ENCODE measurements around the gene FRK. TPM values are rescaled to one million over a fixed set of nuclear protein-coding genes. Genes with fewer than 3 reads are reported as not detected.
"Not testable (repeated sequence)": the region's sequence is repeated elsewhere in the genome, so short reads cannot be mapped to it uniquely, and the experiment has no call there.

FRK gene
- polyA plus RNA-seq, 1 donor from 2014 or later, result 0.04 TPM

DNA sequence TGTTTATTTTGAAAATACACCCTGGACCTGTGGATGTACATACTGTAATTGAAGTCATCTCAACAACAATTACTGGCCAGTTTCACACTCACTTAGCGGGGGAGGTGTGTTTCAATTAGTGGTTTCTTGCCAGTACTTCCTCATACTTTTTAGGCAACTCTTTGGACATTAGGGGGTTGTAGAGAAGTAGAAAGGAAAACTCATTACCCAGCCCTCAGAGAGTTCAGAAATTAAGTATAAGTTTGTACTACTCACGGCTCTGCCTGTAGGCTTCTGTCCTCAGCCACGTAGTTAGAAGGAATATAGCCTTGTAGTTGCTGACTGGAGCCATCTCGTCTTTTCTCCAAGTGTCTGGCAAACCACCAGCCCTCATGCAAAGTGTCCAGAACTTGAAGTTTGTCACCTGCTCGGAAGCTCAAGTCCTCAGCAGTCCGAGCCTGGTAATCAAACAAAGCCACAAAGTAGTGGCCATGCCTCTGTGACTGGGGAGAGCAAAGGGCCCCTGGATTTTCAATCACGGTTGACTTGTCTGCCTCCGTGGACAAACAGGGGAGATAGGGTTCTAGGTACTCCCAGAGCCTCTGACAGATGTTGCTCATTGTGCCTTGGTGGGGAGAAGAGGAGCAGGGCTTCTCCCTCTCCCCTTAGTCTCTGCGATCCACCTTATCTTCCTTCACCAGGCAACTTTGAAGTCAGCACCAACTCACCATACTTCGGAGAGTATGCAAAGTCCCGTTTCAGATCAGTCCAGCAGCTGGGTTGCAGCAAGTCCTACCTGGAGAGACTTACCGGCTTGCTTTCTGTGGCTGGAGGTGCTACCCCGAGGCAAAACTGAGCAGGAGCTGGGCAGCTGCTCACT lies 749 bp downstream of the FRK start:
- peak overlapping the region in 1 of 3 donors; percentile 52 for H3K27ac Mint-ChIP-seq
- peak overlapping the region; percentile 15 to 85 (median 78) for H3K4me3 Mint-ChIP-seq
- no peaks in the 10 kb centered on the region for H3K9me3 Mint-ChIP-seq
- peaks cover 4 to 8% (median 6%) of the 10 kb centered on the region in 3 donors for H3K4me1 Mint-ChIP-seq
- H3K27me3 Mint-ChIP-seq, result peaks cover 3% of the 10 kb centered on the region
- H3K36me3 Mint-ChIP-seq, result no peaks in the 10 kb centered on the region

DNA sequence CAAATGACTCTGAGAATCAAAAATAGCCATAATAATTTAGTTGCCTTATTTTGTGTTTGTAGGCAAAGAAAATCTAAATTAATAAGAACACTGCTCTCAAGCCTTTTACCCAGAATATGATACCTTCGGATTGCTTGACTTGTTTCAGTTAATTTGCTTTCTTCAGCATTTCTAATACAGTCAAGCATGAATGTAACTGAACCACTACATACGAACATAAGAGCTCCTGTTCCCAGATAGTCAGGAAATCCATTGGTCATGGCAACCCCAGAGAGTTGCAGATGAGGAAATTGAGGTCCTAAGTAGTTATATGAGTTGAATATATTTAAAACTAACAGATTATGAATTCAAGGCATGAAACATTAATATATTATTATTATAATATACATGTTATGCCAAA lies 2.9 kb downstream of the FRK start:
- no peaks in the 10 kb centered on the region for H3K9me3 Mint-ChIP-seq
- H3K36me3 Mint-ChIP-seq, result no peaks in the 10 kb centered on the region
- H3K27me3 Mint-ChIP-seq, result peaks cover 3% of the 10 kb centered on the region
- H3K4me3 Mint-ChIP-seq, result no peak overlapping the region
- H3K4me1 Mint-ChIP-seq, result peaks cover 4 to 8% (median 6%) of the 10 kb centered on the region in 3 donors
- H3K27ac Mint-ChIP-seq, result no peak overlapping the region

DNA sequence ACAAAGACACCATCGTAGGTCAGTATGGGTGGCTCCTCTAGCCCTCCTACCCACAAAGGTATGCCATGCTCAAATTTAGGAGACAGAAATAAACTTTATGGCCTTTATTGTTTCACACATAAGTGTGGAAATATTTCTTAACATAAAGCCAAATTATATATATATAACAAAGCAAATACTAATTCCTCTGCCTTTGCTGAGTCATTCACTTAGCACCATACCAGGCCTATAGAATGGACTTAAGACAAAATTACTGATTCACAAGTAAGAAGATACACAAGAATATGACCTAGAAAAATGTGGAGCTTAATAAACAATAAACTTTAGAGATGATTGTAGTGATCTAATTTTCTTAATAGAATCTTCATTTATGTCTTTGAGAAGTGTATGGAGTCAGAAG lies 5.2 kb downstream of the FRK start:
- Mint-ChIP-seq H3K27me3 (no peaks in the 10 kb centered on the region), H3K4me1 (peaks cover 0 to 3% (median 2%) of the 10 kb centered on the region in 3 donors), H3K27ac (no peak overlapping the region), H3K36me3 (no peaks in the 10 kb centered on the region), H3K4me3 (no peak overlapping the region), H3K9me3 (no peaks in the 10 kb centered on the region)

DNA sequence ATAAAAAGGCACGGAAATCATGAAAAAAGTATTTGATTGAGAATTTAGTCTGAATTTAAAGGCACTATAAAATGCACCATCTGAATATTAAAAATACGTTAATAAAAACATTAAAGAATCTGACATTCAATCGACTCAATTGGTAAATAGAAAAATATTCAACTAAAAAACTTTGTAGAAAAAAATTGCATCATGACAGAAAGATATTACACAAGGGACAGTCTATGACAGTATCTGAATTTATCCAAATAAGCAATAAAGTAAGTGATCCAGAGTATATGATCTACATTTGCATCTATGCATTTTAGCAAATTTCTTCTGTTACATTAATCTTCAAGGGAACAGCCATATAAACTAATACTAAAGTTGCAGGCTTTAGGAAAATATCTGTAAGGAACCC lies 9.4 kb downstream of the FRK start:
- Mint-ChIP-seq H3K9me3 (no peaks in the 10 kb centered on the region), H3K36me3 (no peaks in the 10 kb centered on the region), H3K27me3 (no peaks in the 10 kb centered on the region), H3K4me3 (no peak overlapping the region), H3K4me1 (peaks cover 0 to 1% (median 0%) of the 10 kb centered on the region in 3 donors), H3K27ac (no peak overlapping the region)

DNA sequence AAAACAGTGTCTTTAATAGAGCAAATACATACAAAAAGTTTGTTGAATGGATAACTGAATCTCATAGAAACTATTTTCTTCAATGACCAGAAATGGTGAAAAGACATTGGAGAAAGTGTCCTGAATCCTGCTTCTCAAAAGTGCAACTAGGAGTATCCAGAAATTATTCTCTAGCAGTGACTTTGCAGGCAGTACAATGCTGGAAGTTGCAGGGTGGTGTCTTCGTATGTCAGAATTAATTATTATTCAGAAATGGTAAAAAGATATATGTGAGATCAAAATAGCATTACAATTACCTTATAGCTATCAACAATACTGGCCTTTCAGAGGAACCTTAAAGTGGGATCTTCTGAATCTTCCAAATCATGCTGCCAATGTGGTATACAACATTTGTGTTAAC lies 10.0 kb downstream of the FRK start:
- peaks cover 0 to 1% (median 0%) of the 10 kb centered on the region in 3 donors for H3K4me1 Mint-ChIP-seq
- no peaks in the 10 kb centered on the region for H3K9me3 Mint-ChIP-seq
- no peaks in the 10 kb centered on the region for H3K36me3 Mint-ChIP-seq
- no peaks in the 10 kb centered on the region for H3K27me3 Mint-ChIP-seq
- H3K4me3 Mint-ChIP-seq, result no peak overlapping the region
- H3K27ac Mint-ChIP-seq, result no peak overlapping the region

DNA sequence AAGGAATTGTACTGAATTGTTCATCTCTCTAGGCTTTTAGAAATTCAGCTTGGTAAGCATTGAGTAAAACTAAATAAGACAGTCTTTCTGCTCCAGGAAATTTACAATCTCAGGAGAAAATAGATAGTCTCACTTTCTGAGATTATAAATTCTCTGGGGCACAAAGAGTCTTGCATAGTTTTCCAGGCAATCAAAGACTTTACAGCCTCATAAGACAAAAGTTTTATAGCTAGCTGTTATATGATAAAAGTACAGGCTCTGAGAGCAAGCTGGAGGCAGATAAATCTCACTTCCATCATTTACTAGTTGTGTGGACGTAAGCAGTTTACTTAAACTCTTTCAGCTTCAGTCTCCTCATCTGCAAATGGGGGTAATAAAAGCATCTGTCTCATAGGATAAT lies 11.4 kb downstream of the FRK start:
- Mint-ChIP-seq H3K27me3 (peaks cover 1% of the 10 kb centered on the region), H3K27ac (no peak overlapping the region), H3K4me1 (peaks cover 0 to 1% (median 0%) of the 10 kb centered on the region in 3 donors), H3K4me3 (no peak overlapping the region), H3K9me3 (no peaks in the 10 kb centered on the region), H3K36me3 (no peaks in the 10 kb centered on the region)

DNA sequence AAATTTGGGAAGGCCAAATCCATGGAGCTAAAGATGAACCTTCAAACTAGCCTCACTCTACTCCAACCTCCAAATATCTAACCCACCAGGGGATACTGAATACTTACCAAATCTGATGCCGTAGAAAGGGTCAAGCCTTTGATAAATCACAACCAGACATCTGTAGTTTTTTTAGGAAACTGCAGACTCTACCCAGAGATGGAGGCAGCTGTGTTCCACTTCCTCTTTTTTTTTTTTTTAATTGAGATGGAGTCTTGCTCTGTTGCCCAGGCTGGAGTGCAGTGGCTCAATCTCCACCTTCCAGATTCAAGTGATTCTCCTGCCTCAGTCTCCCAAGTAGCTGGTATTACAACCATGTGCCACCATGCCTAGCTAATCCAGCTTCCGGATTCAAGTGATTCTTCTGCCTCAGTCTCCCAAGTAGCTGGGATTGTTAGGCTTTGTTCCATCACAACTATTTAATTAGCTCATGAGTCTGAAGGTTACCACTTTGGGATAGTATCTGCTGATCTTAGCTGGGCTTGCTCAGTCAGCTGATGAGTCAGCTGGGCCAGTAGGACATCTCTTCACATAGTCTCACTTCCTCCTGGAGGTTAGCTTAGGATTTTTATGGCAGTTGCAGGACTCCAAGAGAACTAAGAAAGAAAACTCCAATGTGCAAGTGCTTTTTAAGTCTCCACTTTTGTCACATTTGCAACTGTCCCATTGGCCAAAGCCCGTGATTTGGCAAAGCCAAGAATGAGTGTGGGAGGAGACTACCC lies 13.3 kb downstream of the FRK start:
- H3K4me3 Mint-ChIP-seq, result peak overlapping the region in 1 of 4 donors; percentile 13
- H3K27me3 Mint-ChIP-seq, result peaks cover 1% of the 10 kb centered on the region
- peaks cover 2% of the 10 kb centered on the region for H3K36me3 Mint-ChIP-seq
- H3K9me3 Mint-ChIP-seq, result peaks cover 0 to 3% (median 0%) of the 10 kb centered on the region in 3 donors
- H3K27ac Mint-ChIP-seq, result no peak overlapping the region
- H3K4me1 Mint-ChIP-seq, result peaks cover 0 to 1% (median 0%) of the 10 kb centered on the region in 3 donors

DNA sequence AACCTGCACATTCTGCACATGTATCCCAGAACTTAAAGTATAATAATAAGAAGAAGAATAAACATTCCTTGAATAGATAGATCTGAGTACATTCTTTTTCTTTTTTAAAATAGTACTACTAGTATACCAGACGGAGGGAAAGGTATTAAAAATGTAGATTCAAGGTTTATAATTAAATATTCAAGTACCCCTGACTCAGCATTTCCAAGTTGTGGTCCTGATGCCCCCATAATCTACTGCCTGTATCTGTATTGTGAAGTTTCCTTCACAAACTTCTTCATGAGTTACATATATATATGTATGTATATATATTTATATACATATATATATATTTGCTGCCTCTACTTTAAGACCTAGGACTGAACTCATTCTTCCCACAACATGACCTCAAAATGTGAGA lies 14.0 kb downstream of the FRK start:
- Mint-ChIP-seq H3K27me3 (peaks cover 4% of the 10 kb centered on the region), H3K4me3 (peak overlapping the region in 1 of 4 donors; percentile 13), H3K4me1 (peaks cover 0 to 1% (median 0%) of the 10 kb centered on the region in 3 donors), H3K9me3 (peaks cover 0 to 3% (median 0%) of the 10 kb centered on the region in 3 donors), H3K27ac (no peak overlapping the region), H3K36me3 (peaks cover 2% of the 10 kb centered on the region)

DNA sequence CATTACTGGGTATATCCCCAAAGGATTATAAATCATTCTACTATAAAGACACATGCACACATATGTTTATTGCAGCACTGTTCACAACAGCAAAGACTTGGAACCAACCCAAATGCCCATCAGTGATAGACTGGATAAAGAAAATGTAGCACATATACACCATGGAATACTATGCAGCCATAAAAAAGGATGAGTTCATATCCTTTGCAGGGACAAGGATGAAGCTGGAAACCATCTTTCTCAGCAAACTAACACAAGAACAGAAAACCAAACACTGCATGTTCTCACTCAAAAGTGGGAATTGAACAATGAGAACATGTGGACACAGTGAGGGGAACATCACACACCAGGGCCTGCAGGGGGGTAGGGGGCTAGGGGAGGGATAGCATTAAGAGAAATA lies 14.4 kb downstream of the FRK start:
- not testable (repeated sequence) for H3K4me1 Mint-ChIP-seq, H3K27ac Mint-ChIP-seq, H3K27me3 Mint-ChIP-seq, H3K4me3 Mint-ChIP-seq, H3K36me3 Mint-ChIP-seq, H3K9me3 Mint-ChIP-seq

DNA sequence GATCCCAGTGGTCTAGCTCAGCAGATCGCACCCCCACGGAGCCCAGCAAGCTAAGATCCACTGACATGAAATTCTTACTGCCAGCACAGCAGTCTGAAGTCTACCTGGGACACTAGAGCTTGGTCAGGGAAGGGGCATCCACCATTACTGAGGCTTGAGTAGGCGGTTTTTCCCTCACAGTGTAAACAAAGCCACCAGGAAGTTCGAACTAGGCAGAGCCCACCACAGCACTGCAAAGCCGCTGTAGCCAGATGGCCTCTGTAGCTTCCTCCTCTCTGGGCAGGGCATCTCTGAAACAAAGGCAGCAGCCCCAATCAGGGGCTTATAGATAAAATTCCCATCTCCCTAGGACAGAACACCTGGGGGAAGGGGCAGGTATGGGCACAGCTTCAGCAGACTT lies 18.8 kb downstream of the FRK start:
- Mint-ChIP-seq H3K4me1 (no peaks in the 10 kb centered on the region), H3K27me3 (peaks cover 8% of the 10 kb centered on the region), H3K4me3 (no peak overlapping the region), H3K27ac (no peak overlapping the region), H3K9me3 (peaks cover 0 to 3% (median 0%) of the 10 kb centered on the region in 3 donors), H3K36me3 (peaks cover 2% of the 10 kb centered on the region)

GRCh38 chr6:116040993-116041392 lies 19.7 kb downstream of the FRK start:
- no peaks in the 10 kb centered on the region for H3K4me1 Mint-ChIP-seq
- H3K27ac Mint-ChIP-seq, result no peak overlapping the region
- H3K36me3 Mint-ChIP-seq, result peaks cover 2% of the 10 kb centered on the region
- no peak overlapping the region for H3K4me3 Mint-ChIP-seq
- H3K9me3 Mint-ChIP-seq, result peaks cover 0 to 3% (median 0%) of the 10 kb centered on the region in 3 donors
- H3K27me3 Mint-ChIP-seq, result peaks cover 8% of the 10 kb centered on the region

- no peaks in the 10 kb centered on the region for H3K4me1 Mint-ChIP-seq
- no peak overlapping the region for H3K4me3 Mint-ChIP-seq
- H3K9me3 Mint-ChIP-seq, result no peaks in the 10 kb centered on the region
- H3K27ac Mint-ChIP-seq, result no peak overlapping the region
- no peaks in the 10 kb centered on the region for H3K36me3 Mint-ChIP-seq
- H3K27me3 Mint-ChIP-seq, result peaks cover 5% of the 10 kb centered on the region
Observed at GRCh38 chr6:116036885-116037284, 23.8 kb downstream of the FRK start.

DNA sequence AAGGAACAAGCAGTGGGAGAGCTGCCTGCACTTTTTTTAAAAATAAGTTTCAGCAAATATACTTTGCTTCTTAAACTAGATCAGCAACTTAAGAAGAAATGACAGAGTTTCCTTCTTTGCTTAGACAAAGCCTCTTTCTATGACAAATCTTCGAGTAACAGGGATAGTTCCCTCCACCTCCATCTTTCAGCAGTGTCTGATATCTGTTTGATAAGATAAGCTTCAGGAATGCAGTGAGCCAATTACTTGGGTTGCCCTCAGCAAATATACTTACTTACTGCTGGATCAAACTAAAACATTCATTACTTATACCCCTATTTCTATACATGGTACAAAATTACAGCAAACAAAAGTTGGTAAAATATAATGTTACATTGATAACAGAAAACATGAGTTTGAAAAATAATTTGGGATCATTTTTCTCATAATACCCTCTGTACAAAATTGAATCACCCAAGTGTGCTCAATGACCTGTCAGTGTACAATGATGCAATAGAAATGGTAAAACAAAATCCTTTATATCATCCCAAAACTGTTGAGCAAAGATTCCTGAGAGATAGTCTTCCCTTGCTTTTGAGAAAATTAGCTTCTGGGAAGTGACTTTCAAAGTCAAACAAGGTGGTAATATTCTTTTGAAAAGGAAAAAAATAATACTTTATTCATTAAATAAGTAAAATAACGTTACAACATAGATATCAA lies 24.5 kb downstream of the FRK start:
- Mint-ChIP-seq H3K36me3 (no peaks in the 10 kb centered on the region), H3K4me1 (no peaks in the 10 kb centered on the region)

GRCh38 chr6:116035616-116036015 lies 25.1 kb downstream of the FRK start:
- Mint-ChIP-seq H3K27ac (no peak overlapping the region), H3K27me3 (no peaks in the 10 kb centered on the region), H3K9me3 (no peaks in the 10 kb centered on the region), H3K36me3 (no peaks in the 10 kb centered on the region), H3K4me1 (no peaks in the 10 kb centered on the region), H3K4me3 (no peak overlapping the region)

More for the DNA sequence above, 24.5 kb downstream of the FRK start:
- H3K4me3 Mint-ChIP-seq, result no peak overlapping the region
- H3K9me3 Mint-ChIP-seq, result no peaks in the 10 kb centered on the region
- no peaks in the 10 kb centered on the region for H3K27me3 Mint-ChIP-seq
- H3K27ac Mint-ChIP-seq, result no peak overlapping the region

DNA sequence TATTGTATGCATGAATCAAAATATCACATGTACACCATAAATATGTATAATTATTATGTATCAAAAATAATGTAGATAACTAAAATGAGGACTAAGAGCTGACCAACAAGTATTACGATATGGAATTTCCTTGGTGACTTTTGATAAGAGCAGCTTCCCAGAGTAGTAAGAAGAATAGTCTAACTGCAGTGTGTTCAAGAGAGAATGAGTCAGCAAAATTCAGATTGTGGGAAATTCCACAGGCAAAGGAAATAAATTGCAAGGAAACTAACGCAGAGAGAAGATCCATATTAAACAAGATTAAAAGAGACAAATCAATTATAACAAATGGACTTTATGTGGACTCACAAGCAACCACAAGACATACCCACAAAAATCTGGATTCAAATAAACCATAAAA lies 26.4 kb downstream of the FRK start:
- Mint-ChIP-seq H3K4me1 (no peaks in the 10 kb centered on the region), H3K4me3 (no peak overlapping the region), H3K9me3 (no peaks in the 10 kb centered on the region)

More for the DNA sequence above, 26.4 kb downstream of the FRK start:
- Mint-ChIP-seq H3K27me3 (no peaks in the 10 kb centered on the region), H3K27ac (no peak overlapping the region), H3K36me3 (no peaks in the 10 kb centered on the region)

All from IgD-negative memory B cell (primary cell).